GM12878 (cell line): ENCODE measurements around the gene LLPH. TPM values are rescaled to one million over a fixed set of nuclear protein-coding genes. Genes with fewer than 3 reads are reported as not detected.

Experiments used
- ATAC-seq: fragments of 200-7000 bp; cut with Tn5 transposase; 3 replicates; pipeline ENCODE4 v1.9.1; 2020; ENCODE audit warnings: mild to moderate bottlenecking, moderate library complexity
- BruUV-seq: library from RNA; stranded (reverse); fragments of 400-500 nt; replicated peaks from 2 replicates; lab custom pipeline; 2021; lab: Mats Ljungman, UMichigan
- CTCF ChIA-PET: fragments of 300-600 bp; sonication (Branson Sonifier 250); formaldehyde crosslinking; extraction: SDS; loops from one replicate; lab custom pipeline; 2021; ENCODE audit warnings: inconsistent platforms; lab: Yijun Ruan, JAX
- POLR2A ChIA-PET: fragments of 350-600 bp; formaldehyde crosslinking; extraction: SDS; loops from one replicate; lab custom pipeline; 2021; ENCODE audit warnings: inconsistent platforms; lab: Charles Lee
- RAD21 ChIA-PET: fragments of 300-600 bp; sonication (Branson Sonifier 250); formaldehyde crosslinking; loops from one replicate; lab custom pipeline; 2023; ENCODE audit warnings: antibody characterized with exemption; ENCODE audit not compliant: unreplicated experiment; lab: Charles Lee
- SMC1A ChIA-PET: fragments of 300-600 bp; sonication (Branson Sonifier 250); formaldehyde crosslinking; loops from one replicate; lab custom pipeline; 2023; ENCODE audit not compliant: unreplicated experiment, uncharacterized antibody; lab: Charles Lee
- DNase-seq: peaks from one replicate; pipeline ENCODE4 v3.0.0-alpha.2; 2011; ENCODE audit warnings: low read depth, low spot score
- FAIRE-seq: peaks from 3 replicates; lab custom pipeline; 2011; peaks lifted over from hg19 to GRCh38; lab: Jason Lieb, UNC
- H2AFZ ChIP-seq: 2 replicates; pipeline ENCODE4 v1.6.0; 2011; ENCODE audit warnings: low read depth, low read length, control low read depth; ENCODE audit not compliant: control insufficient read depth
- H3K27ac ChIP-seq: 2 replicates; pipeline ENCODE4 v1.5.1; 2011; ENCODE audit warnings: control low read depth; ENCODE audit not compliant: control insufficient read depth, insufficient read depth
- H3K27me3 ChIP-seq, 2 experiments: replicated peaks in 1 of 2; 2 replicates each; pipeline versions ENCODE4 v1.6.0 to v1.6.1; 2011; ENCODE audit warnings: low read length in 1 of 2; ENCODE audit not compliant: control insufficient read depth in 2 of 2, insufficient read depth in 2 of 2
- H3K36me3 ChIP-seq, 2 experiments: 2 replicates each; pipeline ENCODE4 v1.5.1; 2011; ENCODE audit warnings: low read length in 1 of 2; ENCODE audit not compliant: control insufficient read depth in 2 of 2, insufficient read depth in 2 of 2
- H3K4me1 ChIP-seq: 2 replicates; pipeline ENCODE4 v1.6.1; 2011; ENCODE audit warnings: mild to moderate bottlenecking, low read length, moderate library complexity, mixed read lengths; ENCODE audit not compliant: control insufficient read depth, insufficient read depth
- H3K4me2 ChIP-seq: 2 replicates; pipeline ENCODE4 v1.6.0; 2011; ENCODE audit warnings: control low read depth; ENCODE audit not compliant: control insufficient read depth, insufficient read depth
- H3K4me3 ChIP-seq: fragments of 200-600 bp; sonication (generic); 2 replicates; pipeline ENCODE4 v1.5.1; 2016
- H3K79me2 ChIP-seq: 2 replicates; pipeline ENCODE4 v1.6.0; 2011; ENCODE audit warnings: low read length; ENCODE audit not compliant: control insufficient read depth, insufficient read depth
- H3K9ac ChIP-seq: 2 replicates; pipeline ENCODE4 v1.8.0; 2011; ENCODE audit warnings: low read length, control low read depth, mixed read lengths; ENCODE audit not compliant: control insufficient read depth, insufficient read depth
- H3K9me3 ChIP-seq: replicated peaks from 3 replicates; pipeline ENCODE4 v1.5.1; 2011; ENCODE audit warnings: mild to moderate bottlenecking, low read length; ENCODE audit not compliant: control insufficient read depth, insufficient read depth
- H4K20me1 ChIP-seq: 2 replicates; pipeline ENCODE4 v1.6.0; 2011; ENCODE audit not compliant: control insufficient read depth, insufficient read depth
- CBX3 ChIP-seq: fragments of 200-600 bp; sonication (generic); IDR thresholded peaks from 2 replicates; pipeline ENCODE4 v1.6.1; 2016; ENCODE audit warnings: low read depth, borderline replicate concordance
- CEBPB ChIP-seq, 2 experiments: fragments of 150-350 bp in 1 of 2; IDR thresholded peaks; 2 replicates each; pipeline ENCODE4 v1.6.1; 2012 to 2014; ENCODE audit warnings: low read depth in 2 of 2, low read length in 2 of 2, borderline replicate concordance in 1 of 2, inconsistent platforms in 1 of 2
- FOXM1 ChIP-seq: IDR thresholded peaks from 2 replicates; pipeline ENCODE4 v1.6.1; 2012; ENCODE audit warnings: low read depth, mild to moderate bottlenecking, inconsistent platforms, low read length, moderate library complexity
- HDAC2 ChIP-seq: fragments of 200-600 bp; sonication (generic); IDR thresholded peaks from 2 replicates; pipeline ENCODE4 v1.6.1; 2017
- MYB ChIP-seq: fragments of 150-350 bp; IDR thresholded peaks from 2 replicates; pipeline ENCODE4 v1.6.1; 2014; ENCODE audit warnings: mild to moderate bottlenecking, low read depth, low read length, borderline replicate concordance
- MYC ChIP-seq: IDR thresholded peaks from 2 replicates; pipeline ENCODE4 v1.6.1; 2011; ENCODE audit warnings: mild to moderate bottlenecking, low read length, moderate library complexity, inconsistent platforms; ENCODE audit not compliant: insufficient read depth, insufficient replicate concordance, insufficient read length, severe bottlenecking
- NFYB ChIP-seq: IDR thresholded peaks from 2 replicates; pipeline ENCODE4 v1.6.1; 2011; ENCODE audit warnings: low read depth, mild to moderate bottlenecking, low read length, improper control_type of control experiment, moderate library complexity; ENCODE audit not compliant: insufficient read depth
- PML ChIP-seq: IDR thresholded peaks from 2 replicates; pipeline ENCODE4 v1.6.1; 2012; ENCODE audit warnings: low read length, inconsistent platforms
- POLR2A ChIP-seq: IDR thresholded peaks from 2 replicates; pipeline ENCODE4 v1.6.1; 2011; ENCODE audit warnings: low read depth, mild to moderate bottlenecking, low read length
- POU2F2 ChIP-seq: IDR thresholded peaks from 3 replicates; pipeline ENCODE4 v1.6.1; 2011; ENCODE audit warnings: low read depth, mild to moderate bottlenecking, low read length, borderline replicate concordance
- RB1 ChIP-seq: fragments of 450-650 bp; formaldehyde crosslinking; IDR thresholded peaks from 2 replicates; pipeline ENCODE4 v1.6.1; 2017; ENCODE audit warnings: mild to moderate bottlenecking, borderline replicate concordance
- RCOR1 ChIP-seq: conservative IDR thresholded peaks from 2 replicates; pipeline ENCODE4 v1.6.1; 2012; ENCODE audit warnings: low read depth, low read length, improper control_type of control experiment
- SUZ12 ChIP-seq: fragments of 200-600 bp; sonication (generic); IDR thresholded peaks from one replicate; pipeline ENCODE4 v1.6.1; 2018; ENCODE audit warnings: antibody characterized with exemption, mild to moderate bottlenecking; ENCODE audit not compliant: unreplicated experiment
- TARDBP ChIP-seq: IDR thresholded peaks from 2 replicates; pipeline ENCODE4 v1.6.1; 2016; ENCODE audit warnings: borderline replicate concordance
- ZNF217 ChIP-seq: fragments of 450-650 bp; IDR thresholded peaks from 2 replicates; pipeline ENCODE4 v1.6.1; 2017; ENCODE audit warnings: antibody characterized with exemption, mild to moderate bottlenecking
- ZNF622 ChIP-seq: fragments of 450-650 bp; IDR thresholded peaks from 2 replicates; pipeline ENCODE4 v1.6.1; 2017; ENCODE audit warnings: mild to moderate bottlenecking, inconsistent platforms
- WGBS: methylation state at CpG from one replicate; pipeline ENCODE4 v1.1.6; 2016; ENCODE audit warnings: low lambda C conversion rate; ENCODE audit not compliant: insufficient replicate concordance, insufficient coverage; ENCODE audit errors: missing lambda C conversion rate; 5-methylcytosine and 5-hydroxymethylcytosine counted together
- in situ Hi-C: fragments of 300-500 bp; cut with MboI; formaldehyde crosslinking; loops from 9 replicates; pipeline ENCODE4 v1.14.3; 2018; ENCODE audit warnings: mixed read lengths
- intact Hi-C: fragments of 100-400 bp; cut with micrococcal nuclease; formaldehyde crosslinking; loops from one replicate; pipeline ENCODE4 v1.14.2; 2022; ENCODE audit not compliant: unreplicated experiment
- polyA plus RNA-seq, 11 experiments: library from polyadenylated mRNA; depleted of rRNA in 4 of 11; unstranded in 6 of 11; stranded (reverse) in 5 of 11; fragments of >200 nt; fragmentation: Nextera tagmentation in 4 of 11; fragmentation: Illumina TruSeq in 1 of 11; extraction: Ambion mirVana in 4 of 11; extraction: Trizol in 1 of 11; gene quantifications; 1 replicate in 1 of 11; 2 replicates in 10 of 11; pipeline versions ENCODE4 v1.2.1 to v1.2.3, GENCODE V29; 2011 to 2016; ENCODE audit warnings: inconsistent platforms in 2 of 11, missing spikeins in 2 of 11, low read depth in 1 of 11
- total RNA-seq, 4 experiments: library from RNA; depleted of rRNA in 3 of 4; stranded (reverse); fragments of >200 nt in 3 of 4; fragmentation: Illumina TruSeq in 1 of 4; extraction: Trizol in 1 of 4; gene quantifications; 2 replicates each; pipeline versions ENCODE4 v1.2.1 to v1.2.3, GENCODE V29; 2013 to 2021
- TF ChIP-seq, protein P1 (sequence below): fragments of 450-650 bp; IDR thresholded peaks from 2 replicates; pipeline ENCODE4 v1.6.1; 2017; ENCODE audit warnings: mild to moderate bottlenecking
- TF ChIP-seq, protein P2 (sequence below): IDR thresholded peaks from 2 replicates; pipeline ENCODE4 v1.6.1; 2011; ENCODE audit warnings: borderline replicate concordance, low read depth, mild to moderate bottlenecking, moderate library complexity, low read length; ENCODE audit not compliant: insufficient read depth, poor library complexity, severe bottlenecking
- TF ChIP-seq, protein P3 (sequence below): fragments of 450-650 bp; IDR thresholded peaks from 2 replicates; pipeline ENCODE4 v1.6.1; 2016; ENCODE audit warnings: mild to moderate bottlenecking

LLPH gene
- total and polyA plus RNA-seq, 10 of the 15 experiments (the other 5 are each of a cell fraction or from before 2014, with no cell fraction given): 15.2 to 107 (median 70.4) TPM

DNA sequence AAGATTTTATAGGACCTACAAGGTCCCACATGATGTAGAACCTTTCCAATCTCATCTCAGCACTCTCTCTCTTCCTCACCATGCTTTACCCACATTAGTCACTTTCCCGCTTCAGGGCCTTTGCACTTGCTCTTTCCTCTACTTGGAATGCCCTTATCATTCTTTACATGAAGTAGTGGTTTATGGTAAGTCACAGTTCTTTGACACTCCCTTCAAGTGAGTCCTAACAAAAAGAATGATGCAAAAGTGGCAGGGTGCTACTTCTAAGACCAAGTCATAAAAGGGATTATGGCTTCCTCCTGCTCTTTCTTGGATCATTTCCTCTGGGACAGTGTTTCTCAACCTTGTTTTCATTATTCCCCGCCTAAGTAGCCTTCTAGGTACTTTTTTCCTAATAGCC is 26.1 kb upstream of the LLPH start:
- in situ Hi-C loops (no loop called here), intact Hi-C loops (no loop called here)
- H3K9me3 ChIP-seq: no peaks in the 10 kb centered on the region; the same call in 1 of the 3 replicates
- ChIA-PET SMC1A (no interaction called here), RAD21 (no interaction called here), CTCF (no interaction called here), POLR2A (no interaction called here)
- H3K27me3 ChIP-seq: no peaks in the 10 kb centered on the region
- ATAC-seq (no peak), DNase-seq (no peak), FAIRE-seq (no peak)
- TSS peak; percentile 2 for BruUV-seq
- WGBS: 96% methylated on average over 2 of the region's 2 CpGs
- TF ChIP-seq MYC (no peak), MYB (no peak), CEBPB (IDR thresholded peaks at IDR 0.05; ENCODE audit: borderline replicate concordance in 1 of 2, low read depth in 2 of 2, low read length in 2 of 2) (no peak), POU2F2 (no peak), RB1 (no peak), TARDBP (no peak), ZNF622 (no peak), HDAC2 (no peak), SUZ12 (no peak), CBX3 (no peak), ZNF217 (no peak), POLR2A (no peak), FOXM1 (no peak), NFYB (no peak), PML (no peak), RCOR1 (no peak)
- TF ChIP-seq, protein P1, sequence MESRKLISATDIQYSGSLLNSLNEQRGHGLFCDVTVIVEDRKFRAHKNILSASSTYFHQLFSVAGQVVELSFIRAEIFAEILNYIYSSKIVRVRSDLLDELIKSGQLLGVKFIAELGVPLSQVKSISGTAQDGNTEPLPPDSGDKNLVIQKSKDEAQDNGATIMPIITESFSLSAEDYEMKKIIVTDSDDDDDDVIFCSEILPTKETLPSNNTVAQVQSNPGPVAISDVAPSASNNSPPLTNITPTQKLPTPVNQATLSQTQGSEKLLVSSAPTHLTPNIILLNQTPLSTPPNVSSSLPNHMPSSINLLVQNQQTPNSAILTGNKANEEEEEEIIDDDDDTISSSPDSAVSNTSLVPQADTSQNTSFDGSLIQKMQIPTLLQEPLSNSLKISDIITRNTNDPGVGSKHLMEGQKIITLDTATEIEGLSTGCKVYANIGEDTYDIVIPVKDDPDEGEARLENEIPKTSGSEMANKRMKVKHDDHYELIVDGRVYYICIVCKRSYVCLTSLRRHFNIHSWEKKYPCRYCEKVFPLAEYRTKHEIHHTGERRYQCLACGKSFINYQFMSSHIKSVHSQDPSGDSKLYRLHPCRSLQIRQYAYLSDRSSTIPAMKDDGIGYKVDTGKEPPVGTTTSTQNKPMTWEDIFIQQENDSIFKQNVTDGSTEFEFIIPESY: no peak
- TF ChIP-seq, protein P2, sequence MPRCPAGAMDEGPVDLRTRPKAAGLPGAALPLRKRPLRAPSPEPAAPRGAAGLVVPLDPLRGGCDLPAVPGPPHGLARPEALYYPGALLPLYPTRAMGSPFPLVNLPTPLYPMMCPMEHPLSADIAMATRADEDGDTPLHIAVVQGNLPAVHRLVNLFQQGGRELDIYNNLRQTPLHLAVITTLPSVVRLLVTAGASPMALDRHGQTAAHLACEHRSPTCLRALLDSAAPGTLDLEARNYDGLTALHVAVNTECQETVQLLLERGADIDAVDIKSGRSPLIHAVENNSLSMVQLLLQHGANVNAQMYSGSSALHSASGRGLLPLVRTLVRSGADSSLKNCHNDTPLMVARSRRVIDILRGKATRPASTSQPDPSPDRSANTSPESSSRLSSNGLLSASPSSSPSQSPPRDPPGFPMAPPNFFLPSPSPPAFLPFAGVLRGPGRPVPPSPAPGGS: no peak
- TF ChIP-seq, protein P3, sequence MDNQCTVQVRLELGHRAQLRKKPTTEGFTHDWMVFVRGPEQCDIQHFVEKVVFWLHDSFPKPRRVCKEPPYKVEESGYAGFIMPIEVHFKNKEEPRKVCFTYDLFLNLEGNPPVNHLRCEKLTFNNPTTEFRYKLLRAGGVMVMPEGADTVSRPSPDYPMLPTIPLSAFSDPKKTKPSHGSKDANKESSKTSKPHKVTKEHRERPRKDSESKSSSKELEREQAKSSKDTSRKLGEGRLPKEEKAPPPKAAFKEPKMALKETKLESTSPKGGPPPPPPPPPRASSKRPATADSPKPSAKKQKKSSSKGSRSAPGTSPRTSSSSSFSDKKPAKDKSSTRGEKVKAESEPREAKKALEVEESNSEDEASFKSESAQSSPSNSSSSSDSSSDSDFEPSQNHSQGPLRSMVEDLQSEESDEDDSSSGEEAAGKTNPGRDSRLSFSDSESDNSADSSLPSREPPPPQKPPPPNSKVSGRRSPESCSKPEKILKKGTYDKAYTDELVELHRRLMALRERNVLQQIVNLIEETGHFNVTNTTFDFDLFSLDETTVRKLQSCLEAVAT: no peak
- no peaks in the 10 kb centered on the region for H3K4me1 ChIP-seq
- no peak overlapping the region for H3K27ac ChIP-seq
- no peak overlapping the region for H3K9ac ChIP-seq
- no peak overlapping the region for H3K4me3 ChIP-seq
- H3K79me2 ChIP-seq: peaks cover 2% of the 10 kb centered on the region
- H3K36me3 ChIP-seq: no peaks in the 10 kb centered on the region; a peak in 4 of 4 replicates
- no peak overlapping the region for H3K4me2 ChIP-seq
- H2AFZ ChIP-seq: no peak overlapping the region
- H4K20me1 ChIP-seq: no peaks in the 10 kb centered on the region
